HCT116 (cell line): ENCODE data around the gene SHISA7. TPM values are rescaled to one million over a fixed set of nuclear protein-coding genes. Genes with fewer than 3 reads are reported as not detected.

Experiments
- ATAC-seq: fragments of 200-7000 bp; cut with Tn5 transposase; 2 replicates; pipeline ENCODE4 v1.9.1; 2020; ENCODE audit warnings: mild to moderate bottlenecking, moderate library complexity
- BruUV-seq: library from RNA; stranded (reverse); fragments of 400-500 nt; replicated peaks from 2 replicates; lab custom pipeline; 2021; lab: Mats Ljungman, UMichigan
- CTCF ChIA-PET: fragments of 300-600 bp; sonication (Branson Sonifier 250); formaldehyde crosslinking; loops from one replicate; lab custom pipeline; 2021; ENCODE audit warnings: antibody characterized with exemption; lab: Charles Lee
- POLR2A ChIA-PET: fragments of 300-600, 350-600 bp; sonication (Branson Sonifier 250); formaldehyde crosslinking; loops from one replicate; lab custom pipeline; 2021; ENCODE audit warnings: antibody characterized with exemption; lab: Charles Lee
- RAD21 ChIA-PET, 2 experiments: fragments of 300-600 bp; sonication (Branson Sonifier 250); formaldehyde crosslinking; loops; one replicate each; lab custom pipeline; 2023; ENCODE audit warnings: low total read pairs in 2 of 2; ENCODE audit not compliant: uncharacterized antibody in 2 of 2, unreplicated experiment in 2 of 2, low non-redundant PET in 1 of 2; lab: Charles Lee
- DNase-seq: peaks from one replicate; pipeline ENCODE4 v3.0.0-alpha.2; 2010; ENCODE audit warnings: low read depth, low spot score
- H2AFZ ChIP-seq: fragments of 200-600 bp; shearing (Covaris generic), sonication (generic); 2 replicates; pipeline ENCODE4 v1.6.1; 2017; ENCODE audit warnings: low read depth, mixed run types, mixed read lengths, antibody characterized with exemption, low read length; ENCODE audit not compliant: poor library complexity, severe bottlenecking
- H3K27ac ChIP-seq: 2 replicates; pipeline ENCODE4 v1.5.1; 2012; ENCODE audit warnings: low read depth, low read length
- H3K27me3 ChIP-seq: fragments of 200-600 bp; sonication (generic); 2 replicates; pipeline ENCODE4 v1.6.1; 2016; ENCODE audit warnings: mixed run types, low read length, mixed read lengths; ENCODE audit not compliant: insufficient read depth
- H3K36me3 ChIP-seq, 2 experiments: fragments of 200-500 bp in 1 of 2; fragments of 200-600 bp in 1 of 2; sonication (Bioruptor generic) in 1 of 2; sonication (generic) in 1 of 2; 2 replicates each; pipeline versions ENCODE4 v1.5.1 to v1.6.1; 2014 to 2016; ENCODE audit warnings: low read length in 2 of 2, inconsistent platforms in 1 of 2, mixed read lengths in 1 of 2, mixed run types in 1 of 2; ENCODE audit not compliant: insufficient read depth in 2 of 2, control insufficient read depth in 1 of 2
- H3K4me1 ChIP-seq, 2 experiments: fragments of 200-600 bp in 1 of 2; sonication (generic) in 1 of 2; 2 replicates each; pipeline versions ENCODE4 v1.5.1 to v1.6.1; 2012 to 2017; ENCODE audit warnings: low read length in 2 of 2, inconsistent platforms in 1 of 2, mild to moderate bottlenecking in 1 of 2, mixed read lengths in 1 of 2, mixed run types in 1 of 2, moderate library complexity in 1 of 2; ENCODE audit not compliant: insufficient read depth in 2 of 2, control insufficient read depth in 1 of 2
- H3K4me2 ChIP-seq: fragments of 200-600 bp; sonication (generic); 2 replicates; pipeline ENCODE4 v1.6.1; 2017; ENCODE audit warnings: mixed run types, low read length, mixed read lengths
- H3K4me3 ChIP-seq, 2 experiments: fragments of 200-600 bp in 1 of 2; sonication (generic) in 1 of 2; replicated peaks in 1 of 2; 2 replicates each; pipeline ENCODE4 v1.5.1; 2011 to 2016; ENCODE audit warnings: low read length in 2 of 2, control low read depth in 1 of 2, low read depth in 1 of 2, mild to moderate bottlenecking in 1 of 2, mixed read lengths in 1 of 2, mixed run types in 1 of 2
- H3K79me2 ChIP-seq: fragments of 200-600 bp; sonication (generic); 2 replicates; pipeline ENCODE4 v1.6.1; 2017; ENCODE audit warnings: mild to moderate bottlenecking, mixed run types, low read length, moderate library complexity, mixed read lengths; ENCODE audit not compliant: insufficient read depth
- H3K9ac ChIP-seq: fragments of 200-600 bp; sonication (generic); 2 replicates; pipeline ENCODE4 v1.6.1; 2016; ENCODE audit warnings: low read length, mixed read lengths
- H3K9me2 ChIP-seq: fragments of 200-600 bp; sonication (generic), shearing (Covaris generic); 2 replicates; pipeline ENCODE4 v1.6.1; 2017; ENCODE audit warnings: mixed run types, mild to moderate bottlenecking, moderate library complexity; ENCODE audit not compliant: insufficient read depth
- H3K9me3 ChIP-seq, 2 experiments: fragments of 200-500 bp in 1 of 2; fragments of 200-600 bp in 1 of 2; sonication (Bioruptor generic) in 1 of 2; sonication (generic) in 1 of 2; 2 replicates each; pipeline ENCODE4 v1.6.1; 2014 to 2017; ENCODE audit warnings: low read length in 2 of 2, mixed read lengths in 2 of 2, inconsistent platforms in 1 of 2, low read depth in 1 of 2, mild to moderate bottlenecking in 1 of 2, mixed run types in 1 of 2, moderate library complexity in 1 of 2; ENCODE audit not compliant: control insufficient read depth in 1 of 2, insufficient read depth in 1 of 2
- H4K20me1 ChIP-seq: fragments of 200-600 bp; sonication (generic), shearing (Covaris generic); 2 replicates; pipeline ENCODE4 v1.6.1; 2017; ENCODE audit warnings: mixed run types, mild to moderate bottlenecking, moderate library complexity; ENCODE audit not compliant: insufficient read depth
- CBX3 ChIP-seq: IDR thresholded peaks from 2 replicates; pipeline ENCODE4 v1.6.1; 2012; ENCODE audit warnings: low read depth
- EGR1 ChIP-seq: IDR thresholded peaks from 2 replicates; pipeline ENCODE4 v1.6.1; 2012; ENCODE audit warnings: low read depth
- ELF1 ChIP-seq: IDR thresholded peaks from 2 replicates; pipeline ENCODE4 v1.6.1; 2012; ENCODE audit warnings: low read depth, borderline replicate concordance
- EZH2 ChIP-seq: fragments of 200-600 bp; sonication (generic); IDR thresholded peaks from 2 replicates; pipeline ENCODE4 v1.6.1; 2017; ENCODE audit warnings: antibody characterized with exemption, mixed run types
- FOSL1 ChIP-seq: IDR thresholded peaks from 2 replicates; pipeline ENCODE4 v1.6.1; 2012; ENCODE audit warnings: low read depth
- POLR2AphosphoS5 ChIP-seq: IDR thresholded peaks from 2 replicates; pipeline ENCODE4 v1.6.1; 2011; ENCODE audit warnings: mild to moderate bottlenecking, low read depth, low read length, moderate library complexity
- RAD21 ChIP-seq: IDR thresholded peaks from 2 replicates; pipeline ENCODE4 v1.6.1; 2012; ENCODE audit warnings: low read depth, mild to moderate bottlenecking
- REST ChIP-seq: IDR thresholded peaks from 2 replicates; pipeline ENCODE4 v1.6.1; 2012; ENCODE audit warnings: low read depth
- SIN3A ChIP-seq: IDR thresholded peaks from 2 replicates; pipeline ENCODE4 v1.6.1; 2012; ENCODE audit warnings: low read depth
- SP1 ChIP-seq: IDR thresholded peaks from 2 replicates; pipeline ENCODE4 v1.6.1; 2012; ENCODE audit warnings: low read depth
- TCF7L2 ChIP-seq: IDR thresholded peaks from 2 replicates; pipeline ENCODE4 v1.7.0; 2011; ENCODE audit warnings: borderline replicate concordance, inconsistent platforms; ENCODE audit not compliant: insufficient read depth, insufficient read length; ENCODE audit errors: extremely low read depth
- YY1 ChIP-seq: IDR thresholded peaks from 2 replicates; pipeline ENCODE4 v1.6.1; 2011; ENCODE audit warnings: low read length, low read depth, moderate library complexity, mild to moderate bottlenecking; ENCODE audit not compliant: insufficient replicate concordance; ENCODE audit errors: extremely low read depth
- ZBTB33 ChIP-seq: IDR thresholded peaks from 2 replicates; pipeline ENCODE4 v1.6.1; 2011; ENCODE audit warnings: mild to moderate bottlenecking, low read length, moderate library complexity; ENCODE audit not compliant: insufficient replicate concordance; ENCODE audit errors: extremely low read depth
- ZFX ChIP-seq: fragments of 450-650 bp; IDR thresholded peaks from 2 replicates; pipeline ENCODE4 v1.6.1; 2017
- intact Hi-C: fragments of 100-400 bp; cut with micrococcal nuclease; formaldehyde crosslinking; loops from 2 replicates; pipeline ENCODE4 v1.10.0; 2022
- total RNA-seq: library from RNA; stranded (reverse); gene quantifications from one replicate; pipeline ENCODE4 v1.2.1, GENCODE V29; 2021; ENCODE audit not compliant: unreplicated experiment
- TF ChIP-seq, protein P1 (sequence below): IDR thresholded peaks from 2 replicates; pipeline ENCODE4 v1.6.1; 2012

Gene SHISA7
- total RNA-seq, 1 experiment from 2014 or later: not detected

DNA sequence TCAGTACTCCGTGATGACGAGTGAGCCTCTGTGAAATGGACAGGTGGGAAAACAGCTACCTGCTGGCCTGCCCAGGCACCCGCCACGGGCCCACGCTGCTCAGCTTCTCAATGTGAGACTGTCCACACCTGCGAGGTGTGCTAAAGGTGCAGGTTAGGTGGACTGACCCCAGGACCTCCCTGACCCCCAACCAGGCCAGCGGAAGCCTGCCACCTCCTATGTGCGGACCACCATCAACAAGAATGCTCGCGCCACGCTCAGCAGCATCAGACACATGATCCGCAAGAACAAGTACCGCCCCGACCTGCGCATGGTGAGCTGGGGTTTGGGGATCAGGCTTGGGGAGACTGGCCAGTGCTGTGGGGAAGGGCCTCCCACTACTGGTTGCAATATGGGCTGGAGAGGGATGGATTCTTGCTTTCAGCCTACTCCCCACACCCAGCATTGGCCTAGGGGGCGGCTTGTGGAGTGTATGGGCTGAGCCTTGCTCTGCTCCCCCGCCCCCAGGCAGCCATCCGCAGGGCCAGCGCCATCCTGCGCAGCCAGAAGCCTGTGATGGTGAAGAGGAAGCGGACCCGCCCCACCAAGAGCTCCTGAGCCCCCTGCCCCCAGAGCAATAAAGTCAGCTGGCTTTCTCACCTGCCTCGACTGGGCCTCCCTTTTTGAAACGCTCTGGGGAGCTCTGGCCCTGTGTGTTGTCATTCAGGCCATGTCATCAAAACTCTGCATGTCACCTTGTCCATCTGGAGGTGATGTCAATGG is 55.2 kb downstream of the SHISA7 start:
- H3K4me2 ChIP-seq: peak overlapping the region; percentile 99
- no peaks in the 10 kb centered on the region for H3K27me3 ChIP-seq
- peaks cover 18 to 43% of the 10 kb centered on the region in 2 experiments for H3K36me3 ChIP-seq
- POLR2A ChIA-PET: interaction anchor here (1.0 kb wide), 2 partner anchors 38 to 48 kb away, joined by 3 to 4 read pairs; partner anchors contain the start of gene KMT5C
- ATAC-seq (no peak), DNase-seq (no peak)
- H2AFZ ChIP-seq: no peak overlapping the region
- peak overlapping the region; percentile 99 to 100; a peak in 3 of 4 replicates for H3K4me3 ChIP-seq
- RAD21 ChIA-PET: no interaction called here
- intact Hi-C loops: no loop called here
- no TSS peak for BruUV-seq
- no peak for TF ChIP-seq TCF7L2
- no peak for TF ChIP-seq ELF1
- no peak for TF ChIP-seq RAD21
- TF ChIP-seq SIN3A: no peak
- TF ChIP-seq CBX3: no peak
- TF ChIP-seq SP1: no peak
- TF ChIP-seq, protein P1, sequence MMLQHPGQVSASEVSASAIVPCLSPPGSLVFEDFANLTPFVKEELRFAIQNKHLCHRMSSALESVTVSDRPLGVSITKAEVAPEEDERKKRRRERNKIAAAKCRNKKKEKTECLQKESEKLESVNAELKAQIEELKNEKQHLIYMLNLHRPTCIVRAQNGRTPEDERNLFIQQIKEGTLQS: no peak
- TF ChIP-seq POLR2AphosphoS5: no peak
- TF ChIP-seq FOSL1: no peak
- no peak for TF ChIP-seq ZFX
- no peak for TF ChIP-seq EGR1
- TF ChIP-seq YY1: no peak
- no peak for TF ChIP-seq ZBTB33
- TF ChIP-seq EZH2: no peak
- TF ChIP-seq REST: no peak
- peaks cover 51% of the 10 kb centered on the region for H3K79me2 ChIP-seq
- H3K9me2 ChIP-seq: no peaks in the 10 kb centered on the region
- H3K9me3 ChIP-seq: no peaks in the 10 kb centered on the region
- peaks cover 48% of the 10 kb centered on the region; the same call in 1 of the 2 replicates for H4K20me1 ChIP-seq
- H3K9ac ChIP-seq: peak overlapping the region; percentile 94; the same call in 1 of the 2 replicates
- peak overlapping the region; percentile 99 for H3K27ac ChIP-seq
- H3K4me1 ChIP-seq: peaks cover 6 to 61% of the 10 kb centered on the region in 2 experiments; a peak in 3 of 4 replicates
- CTCF ChIA-PET: no interaction called here
